Progenitor cell of endocrine pancreas (in vitro differentiated cells): ENCODE results near the gene TNIK. TPM values are rescaled to one million over a fixed set of nuclear protein-coding genes. Genes with fewer than 3 reads are reported as not detected.

Experiments
- DNase-seq: peaks from one replicate; pipeline ENCODE4 v3.0.0; 2021; ENCODE audit warnings: low spot score; ENCODE audit not compliant: unreplicated experiment
- H3K27ac Mint-ChIP-seq: 2 replicates; pipeline ENCODE4 v1.8.0; 2021; ENCODE audit warnings: mild to moderate bottlenecking, moderate library complexity, mixed read lengths
- H3K27me3 Mint-ChIP-seq: 2 replicates; pipeline ENCODE4 v1.8.0; 2021; ENCODE audit warnings: mixed read lengths
- H3K36me3 Mint-ChIP-seq: 2 replicates; pipeline ENCODE4 v1.8.0; 2022; ENCODE audit warnings: mixed read lengths; ENCODE audit not compliant: insufficient read depth
- H3K4me1 Mint-ChIP-seq: 2 replicates; pipeline ENCODE4 v1.8.0; 2021; ENCODE audit warnings: low read depth, mixed read lengths
- H3K4me3 Mint-ChIP-seq: 2 replicates; pipeline ENCODE4 v1.8.0; 2021; ENCODE audit warnings: low read depth, mild to moderate bottlenecking, moderate library complexity, mixed read lengths
- H3K9me3 Mint-ChIP-seq: 2 replicates; pipeline ENCODE4 v1.8.0; 2021; ENCODE audit warnings: low read depth, mixed read lengths
- total RNA-seq: library from RNA; stranded (reverse); gene quantifications from 2 replicates; pipeline ENCODE4 v1.2.1, GENCODE V29; 2021
- TF ChIP-seq, protein P1 (sequence below): fragments of 200-600 bp; sonication (generic); IDR thresholded peaks from one replicate; pipeline ENCODE4 v1.5.0; 2021; ENCODE audit warnings: antibody characterized with exemption, mild to moderate bottlenecking; ENCODE audit not compliant: unreplicated experiment

TNIK gene
- total RNA-seq, 1 donor from 2014 or later: 15.7 TPM

DNA sequence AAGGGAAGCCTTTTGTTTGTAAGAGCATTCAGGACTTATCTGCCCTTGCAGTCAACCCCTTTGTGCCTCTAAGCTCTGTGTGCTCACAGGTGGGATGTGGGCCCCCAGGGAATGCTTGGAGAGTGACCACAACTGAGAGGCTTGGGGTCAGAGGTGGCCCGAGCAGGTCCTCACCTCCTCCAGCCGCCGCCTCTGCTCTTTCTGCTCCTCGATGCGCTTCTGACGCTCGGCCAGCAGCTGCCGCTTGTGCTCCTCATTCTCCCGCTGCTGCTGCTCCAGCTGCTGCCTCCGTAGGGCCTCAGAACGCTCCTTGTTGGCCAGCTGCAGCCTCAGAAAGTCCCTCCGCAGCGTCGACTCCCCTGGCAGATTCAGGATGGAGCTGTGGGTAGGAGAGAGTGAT lies 302.9 kb downstream of the TNIK start:
- Mint-ChIP-seq H3K4me3 (no peak overlapping the region), H3K4me1 (peaks cover 14% of the 10 kb centered on the region), H3K36me3 (peaks cover 7% of the 10 kb centered on the region), H3K27ac (peak overlapping the region; percentile 50), H3K9me3 (no peaks in the 10 kb centered on the region), H3K27me3 (peaks cover 13% of the 10 kb centered on the region)
- TF ChIP-seq, protein P1, sequence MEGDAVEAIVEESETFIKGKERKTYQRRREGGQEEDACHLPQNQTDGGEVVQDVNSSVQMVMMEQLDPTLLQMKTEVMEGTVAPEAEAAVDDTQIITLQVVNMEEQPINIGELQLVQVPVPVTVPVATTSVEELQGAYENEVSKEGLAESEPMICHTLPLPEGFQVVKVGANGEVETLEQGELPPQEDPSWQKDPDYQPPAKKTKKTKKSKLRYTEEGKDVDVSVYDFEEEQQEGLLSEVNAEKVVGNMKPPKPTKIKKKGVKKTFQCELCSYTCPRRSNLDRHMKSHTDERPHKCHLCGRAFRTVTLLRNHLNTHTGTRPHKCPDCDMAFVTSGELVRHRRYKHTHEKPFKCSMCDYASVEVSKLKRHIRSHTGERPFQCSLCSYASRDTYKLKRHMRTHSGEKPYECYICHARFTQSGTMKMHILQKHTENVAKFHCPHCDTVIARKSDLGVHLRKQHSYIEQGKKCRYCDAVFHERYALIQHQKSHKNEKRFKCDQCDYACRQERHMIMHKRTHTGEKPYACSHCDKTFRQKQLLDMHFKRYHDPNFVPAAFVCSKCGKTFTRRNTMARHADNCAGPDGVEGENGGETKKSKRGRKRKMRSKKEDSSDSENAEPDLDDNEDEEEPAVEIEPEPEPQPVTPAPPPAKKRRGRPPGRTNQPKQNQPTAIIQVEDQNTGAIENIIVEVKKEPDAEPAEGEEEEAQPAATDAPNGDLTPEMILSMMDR: no peak
- peak; percentile 17 for DNase-seq

GRCh38 chr3:171156401-171157010 lies 303.7 kb downstream of the TNIK start:
- Mint-ChIP-seq H3K27ac (peak overlapping the region; percentile 50), H3K9me3 (no peaks in the 10 kb centered on the region), H3K27me3 (peaks cover 13% of the 10 kb centered on the region), H3K4me1 (peaks cover 14% of the 10 kb centered on the region), H3K36me3 (peaks cover 7% of the 10 kb centered on the region), H3K4me3 (no peak overlapping the region)
- DNase-seq: no peak
- TF ChIP-seq, protein P1: no peak

GRCh38 chr3:171155122-171155700 lies 305.0 kb downstream of the TNIK start:
- peaks cover 5% of the 10 kb centered on the region for H3K36me3 Mint-ChIP-seq
- H3K27ac Mint-ChIP-seq: no peak overlapping the region
- H3K4me1 Mint-ChIP-seq: peaks cover 14% of the 10 kb centered on the region
- TF ChIP-seq, protein P1: no peak
- no peaks in the 10 kb centered on the region for H3K9me3 Mint-ChIP-seq
- H3K27me3 Mint-ChIP-seq: peaks cover 13% of the 10 kb centered on the region
- no peak for DNase-seq
- H3K4me3 Mint-ChIP-seq: no peak overlapping the region

DNA sequence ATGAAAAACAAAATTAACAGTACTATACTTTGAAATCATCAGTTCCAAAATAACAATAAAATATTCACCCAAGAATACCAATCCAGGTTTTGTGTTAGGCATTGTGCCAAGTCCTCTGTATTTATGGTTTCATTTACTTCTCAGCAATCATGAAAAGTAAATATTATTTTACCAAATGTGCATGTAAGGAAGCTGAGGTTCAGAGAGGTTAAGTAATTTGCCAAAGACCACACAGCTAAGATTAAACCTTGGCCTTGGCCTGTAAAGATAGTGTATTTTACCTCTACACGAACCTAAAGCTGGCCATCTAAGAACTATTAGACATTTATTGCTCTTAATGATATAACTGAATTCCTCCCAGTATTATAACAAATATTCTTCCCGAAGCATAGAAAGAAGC lies 309.3 kb downstream of the TNIK start:
- Mint-ChIP-seq H3K27me3 (peaks cover 2% of the 10 kb centered on the region), H3K27ac (no peak overlapping the region), H3K36me3 (no peaks in the 10 kb centered on the region), H3K4me3 (no peak overlapping the region), H3K4me1 (peaks cover 1% of the 10 kb centered on the region), H3K9me3 (no peaks in the 10 kb centered on the region)
- DNase-seq: no peak
- TF ChIP-seq, protein P1: no peak

DNA sequence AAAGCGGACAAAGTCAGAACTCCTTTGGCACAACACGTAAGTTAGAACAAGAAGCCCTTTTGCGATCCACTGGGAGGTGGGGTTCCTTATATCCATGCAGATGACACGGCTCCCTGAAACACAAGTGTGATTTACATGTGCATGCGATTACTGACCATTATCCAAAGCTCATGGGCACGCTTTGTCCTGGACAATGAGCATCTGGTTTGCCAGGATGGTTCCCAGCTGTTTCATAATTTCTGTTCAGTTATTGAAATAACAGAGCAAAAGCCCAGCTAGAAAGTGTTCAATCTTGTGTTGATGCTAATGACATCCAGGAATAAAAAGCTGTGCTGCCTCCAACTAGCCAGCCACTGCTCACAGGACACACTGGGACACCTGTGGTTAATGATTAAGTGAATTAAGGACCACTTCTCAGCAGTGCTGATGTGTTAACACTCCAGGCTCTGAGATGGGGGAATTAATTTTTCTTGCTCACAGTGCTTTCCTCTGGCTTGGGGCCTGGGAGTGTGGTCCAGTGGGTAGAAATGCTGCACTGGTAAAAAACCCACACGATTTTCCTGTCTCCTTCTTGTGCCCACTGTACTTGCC lies 310.6 kb downstream of the TNIK start:
- Mint-ChIP-seq H3K4me3 (no peak overlapping the region), H3K36me3 (no peaks in the 10 kb centered on the region), H3K27me3 (no peaks in the 10 kb centered on the region), H3K9me3 (no peaks in the 10 kb centered on the region), H3K4me1 (peaks cover 1% of the 10 kb centered on the region), H3K27ac (no peak overlapping the region)
- DNase-seq: no peak
- TF ChIP-seq, protein P1: no peak
